HG02885 (cell line): ENCODE data around the gene TGFB2.

Source experiments
- ATAC-seq: cut with Tn5 transposase; IDR thresholded peaks from one replicate; pipeline ENCODE4 v1.9.1; 2021; ENCODE audit warnings: mild to moderate bottlenecking; ENCODE audit not compliant: unreplicated experiment, poor library complexity

TGFB2 gene

DNA sequence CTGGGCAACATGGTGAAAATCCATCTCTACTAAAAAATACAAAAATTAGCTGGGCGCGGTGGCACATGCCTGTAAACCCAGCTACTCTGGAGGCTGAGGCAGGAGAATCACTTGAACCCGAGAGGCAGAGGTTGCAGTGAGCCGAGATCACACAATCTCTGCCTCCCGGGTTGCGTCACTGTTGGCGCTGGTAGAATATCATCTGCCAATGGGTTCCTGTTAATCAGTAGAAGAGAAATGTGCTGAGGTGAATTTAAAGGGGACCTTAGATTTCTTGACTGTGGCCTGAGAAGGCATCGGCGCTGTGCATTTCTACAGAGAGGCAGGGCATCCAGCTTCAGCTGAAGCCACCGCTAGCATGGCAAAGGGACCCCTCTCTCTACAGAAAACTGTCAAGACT, 68.0 kb downstream of the TGFB2 start:
- ATAC-seq, result no peak

DNA sequence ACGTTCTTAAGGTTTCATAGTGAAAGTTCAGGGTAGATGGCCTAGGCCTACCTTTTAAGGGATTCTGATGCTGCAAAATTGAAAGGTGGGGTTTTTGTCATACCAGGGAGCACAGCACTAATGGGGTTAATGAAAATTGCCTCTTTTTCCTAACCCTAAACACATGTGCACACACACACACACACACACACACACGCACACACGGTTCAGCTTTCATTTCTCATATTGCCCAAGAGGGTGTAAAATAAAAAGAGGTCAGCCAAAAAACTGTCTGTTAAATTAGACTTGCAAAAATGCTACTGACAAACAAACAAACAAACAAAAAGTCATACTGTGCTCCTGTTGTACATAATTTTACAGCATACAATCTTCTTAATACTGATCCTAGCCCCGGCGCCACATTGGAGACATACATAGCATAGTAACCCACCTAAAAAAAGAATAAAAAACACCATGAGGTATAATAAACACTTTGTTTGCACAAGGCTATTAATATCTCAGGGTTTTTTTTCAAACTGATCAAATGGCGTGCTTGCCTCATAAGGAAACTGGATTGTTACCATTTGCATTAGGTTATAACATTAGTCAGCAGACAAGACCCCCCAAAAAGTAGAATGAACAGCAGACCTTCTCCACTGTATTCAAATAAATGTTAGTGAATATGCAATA, 69.1 kb downstream of the TGFB2 start:
- ATAC-seq, result no peak

DNA sequence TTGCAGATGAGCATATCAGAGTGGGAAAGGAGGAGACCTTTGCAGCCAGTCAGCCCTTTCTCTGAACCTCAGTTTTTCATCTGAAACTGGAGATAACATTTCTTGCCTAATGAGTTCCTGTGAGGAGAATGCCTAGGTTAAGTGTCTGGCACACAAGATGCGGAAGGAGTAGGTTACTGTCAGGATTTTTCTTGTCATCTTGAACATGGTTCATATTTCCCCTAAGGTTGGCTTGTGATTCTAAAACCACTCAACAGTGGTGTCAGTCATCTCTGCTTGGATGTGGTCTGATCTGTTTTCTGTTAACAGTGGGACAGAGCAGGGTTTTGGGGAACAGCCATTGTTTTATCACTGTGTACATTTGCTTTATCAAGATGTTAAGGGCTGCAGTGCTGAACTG, 70.6 kb downstream of the TGFB2 start:
- ATAC-seq, result no peak

DNA sequence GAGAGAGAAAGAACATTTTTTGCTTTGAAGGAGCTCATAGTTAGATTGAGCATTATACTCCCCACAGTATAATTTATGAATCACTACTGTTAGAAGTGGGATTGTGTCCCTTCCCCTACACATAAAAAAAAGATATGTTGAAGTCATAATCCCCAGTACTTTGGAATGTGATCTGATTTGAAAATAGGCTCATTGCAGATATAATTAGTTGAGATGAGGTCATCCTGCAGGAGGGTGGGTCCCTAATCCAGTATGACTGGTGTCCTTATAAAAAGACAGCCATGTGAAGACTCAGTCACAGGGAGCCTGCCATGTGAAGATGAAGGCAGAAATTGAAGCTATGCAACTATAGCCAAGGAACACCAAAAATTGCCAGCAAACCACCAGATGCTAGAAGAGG, 76.4 kb downstream of the TGFB2 start:
- ATAC-seq, result no peak

DNA sequence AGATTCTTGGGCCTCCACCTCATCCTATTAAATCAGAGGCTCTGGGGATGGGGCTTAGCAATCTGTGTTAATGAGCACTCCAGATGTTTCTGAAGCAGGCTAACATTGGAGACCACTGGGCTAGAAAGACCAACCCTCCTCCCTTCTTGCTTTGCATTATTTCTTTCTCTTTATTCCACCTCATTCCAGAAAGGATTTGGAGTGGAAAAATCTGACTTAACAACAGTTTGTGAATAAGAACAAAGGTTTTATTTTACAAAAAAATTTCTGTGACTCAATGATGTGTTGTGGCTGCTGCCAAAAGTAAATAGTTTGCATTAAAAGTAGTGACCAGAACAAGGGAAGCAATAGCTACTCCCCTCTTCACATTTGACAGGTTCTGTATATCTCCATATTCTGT, 79.4 kb downstream of the TGFB2 start:
- no peak for ATAC-seq

DNA sequence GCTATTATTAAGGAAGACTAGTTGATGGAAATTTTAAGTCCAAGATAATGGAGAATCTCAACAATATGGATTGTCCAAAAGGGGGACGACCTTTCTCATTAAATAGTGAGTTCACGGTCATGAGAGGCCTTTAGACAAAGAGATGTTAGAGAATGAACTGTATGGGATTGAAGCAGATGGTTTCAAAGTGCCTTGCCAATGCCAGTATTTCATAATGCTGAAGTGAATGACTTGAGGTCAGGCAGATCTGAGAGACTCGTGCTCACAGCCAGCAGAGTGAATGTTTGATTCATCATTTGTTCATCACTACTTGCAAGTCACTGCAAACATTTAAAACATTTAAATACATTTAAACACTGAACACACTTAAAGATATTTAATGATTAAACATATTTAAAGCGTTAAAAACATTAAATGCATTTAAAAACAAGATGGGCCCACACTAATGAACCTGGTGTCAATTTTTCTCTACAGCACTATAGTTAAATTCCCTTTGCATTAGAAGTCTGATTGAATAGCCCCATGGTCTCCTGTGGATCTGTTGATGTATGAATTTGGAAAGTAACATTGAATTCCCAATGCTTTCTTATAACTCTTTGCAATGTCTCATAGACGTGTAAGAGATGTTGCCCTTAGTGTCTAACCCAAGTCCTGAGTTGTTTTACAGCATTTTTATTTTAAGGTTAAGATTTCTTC, 80.7 kb downstream of the TGFB2 start:
- no peak for ATAC-seq

DNA sequence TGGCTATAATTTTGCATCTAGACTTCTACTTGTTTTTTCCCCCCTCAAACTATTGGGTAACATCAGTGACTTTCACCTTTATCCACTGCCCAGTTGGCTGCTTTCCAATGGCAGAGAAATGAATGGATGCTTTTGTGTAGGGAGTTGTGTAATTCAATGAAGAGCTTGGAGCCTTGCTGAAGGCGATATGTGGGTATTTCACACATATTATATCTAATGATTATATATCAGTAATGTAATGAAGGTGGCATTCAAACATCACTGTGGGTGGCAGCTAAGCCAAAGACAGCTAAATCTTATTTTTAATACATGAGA, 81.2 kb downstream of the TGFB2 start:
- no peak for ATAC-seq

DNA sequence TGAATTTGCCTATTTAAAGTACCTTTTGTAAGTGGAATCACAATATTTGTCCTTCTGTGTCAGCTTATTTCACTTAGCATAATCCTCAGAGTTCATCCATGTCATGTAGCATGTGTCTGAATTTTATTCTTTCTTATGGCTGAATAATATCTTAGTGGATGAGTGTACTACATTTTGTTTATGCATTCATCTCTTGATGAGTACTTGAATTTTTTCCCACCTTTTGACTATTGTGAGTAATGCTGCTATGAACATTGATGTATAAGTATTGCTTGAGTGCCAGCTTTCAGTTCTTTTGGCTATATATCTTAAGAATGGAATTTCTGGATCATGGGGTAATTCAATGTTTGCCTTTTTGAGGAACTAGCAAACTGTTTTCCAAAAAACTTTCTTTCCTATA, 84.2 kb downstream of the TGFB2 start:
- no peak for ATAC-seq

DNA sequence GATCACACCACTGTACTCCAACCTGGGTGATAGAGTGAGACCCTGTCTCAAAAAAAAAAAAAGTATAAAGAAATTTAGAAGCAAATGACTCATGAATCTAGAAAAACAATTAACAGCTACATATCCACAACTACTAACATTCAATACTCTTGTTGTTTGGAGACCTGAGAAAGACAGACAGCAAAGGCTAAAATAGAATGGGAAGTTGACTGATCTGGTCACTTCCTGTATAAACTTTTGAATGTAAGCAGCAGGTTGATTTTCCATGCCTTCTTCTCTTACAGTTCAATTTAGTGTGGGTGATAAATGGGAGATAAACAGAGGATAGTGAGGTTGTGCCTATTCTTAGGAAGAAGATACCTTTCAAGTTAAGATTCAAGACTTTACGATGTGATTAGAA, 85.2 kb downstream of the TGFB2 start:
- no peak for ATAC-seq

DNA sequence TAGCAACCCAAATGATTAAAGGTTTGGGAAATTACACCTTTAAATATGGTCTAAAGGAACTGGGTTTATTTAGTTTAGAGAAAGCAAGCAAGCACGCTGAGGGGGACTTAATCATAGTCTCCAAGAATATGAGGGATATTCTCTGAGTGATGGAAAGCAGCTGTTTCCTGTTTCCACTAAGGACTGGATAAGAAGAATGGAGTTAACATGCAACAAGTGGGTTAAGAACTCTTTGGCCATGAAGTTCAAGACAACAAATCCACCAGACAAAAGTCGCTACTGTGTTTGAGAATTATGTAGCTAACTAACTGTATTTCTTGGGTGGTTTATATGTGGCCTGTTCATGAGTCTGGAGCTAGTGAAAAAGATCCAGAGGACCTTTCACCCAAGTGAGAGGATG, 85.7 kb downstream of the TGFB2 start:
- ATAC-seq, result no peak

DNA sequence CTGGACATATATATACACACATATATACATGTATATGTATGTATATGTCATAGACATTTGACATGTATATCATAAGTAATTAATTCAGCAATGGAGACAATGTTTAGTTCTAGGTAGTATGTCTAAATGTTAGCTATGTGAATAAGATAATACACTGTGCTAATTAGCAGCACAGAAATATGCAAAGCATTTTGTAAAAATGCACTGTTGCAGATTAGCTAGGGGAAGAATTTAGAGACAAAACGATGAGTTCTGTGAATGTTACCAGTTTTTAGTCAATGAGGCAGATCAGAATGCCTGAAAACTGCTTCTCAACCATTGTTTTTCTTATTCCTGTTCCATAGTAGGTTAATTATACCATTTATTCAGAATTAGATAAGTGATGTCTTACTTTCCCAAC, 86.3 kb downstream of the TGFB2 start:
- ATAC-seq, result no peak

DNA sequence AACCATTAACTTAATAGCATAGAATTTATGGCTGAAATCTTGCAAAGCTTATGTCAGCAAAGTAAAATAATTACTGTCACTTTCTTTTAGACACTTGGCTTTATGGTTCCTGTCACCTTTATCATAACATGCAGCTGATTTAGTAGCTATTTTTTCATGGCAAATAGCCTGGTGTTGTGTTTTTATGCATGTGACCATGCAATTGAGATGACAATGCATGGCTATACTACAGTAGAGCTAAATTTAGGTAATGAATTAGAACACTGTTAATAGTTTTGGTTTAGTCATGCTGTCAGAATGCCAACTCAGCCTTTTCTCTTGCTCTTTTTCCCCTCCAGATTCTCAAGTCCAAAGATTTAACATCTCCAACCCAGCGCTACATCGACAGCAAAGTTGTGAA, 88.6 kb downstream of the TGFB2 start:
- ATAC-seq, result no peak

DNA sequence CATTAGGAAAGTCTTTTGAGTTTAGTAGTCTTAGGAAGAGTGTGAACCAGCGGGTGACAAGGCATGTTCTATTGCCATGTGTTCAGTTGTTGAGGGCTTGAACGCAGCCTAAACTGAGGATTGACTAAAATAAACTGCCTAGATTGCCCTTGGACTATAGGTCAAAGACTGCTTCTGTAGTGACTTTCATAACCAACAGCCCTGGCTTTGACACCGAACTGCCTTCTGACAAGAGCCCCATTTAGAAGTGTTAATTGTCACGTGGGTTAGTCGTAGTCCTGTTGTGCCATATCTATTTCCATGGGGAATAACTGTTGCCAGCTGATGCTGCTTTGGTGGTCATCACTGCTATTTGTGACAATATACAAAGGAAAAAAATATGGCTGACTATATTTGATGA, 90.4 kb downstream of the TGFB2 start:
- ATAC-seq, result no peak

DNA sequence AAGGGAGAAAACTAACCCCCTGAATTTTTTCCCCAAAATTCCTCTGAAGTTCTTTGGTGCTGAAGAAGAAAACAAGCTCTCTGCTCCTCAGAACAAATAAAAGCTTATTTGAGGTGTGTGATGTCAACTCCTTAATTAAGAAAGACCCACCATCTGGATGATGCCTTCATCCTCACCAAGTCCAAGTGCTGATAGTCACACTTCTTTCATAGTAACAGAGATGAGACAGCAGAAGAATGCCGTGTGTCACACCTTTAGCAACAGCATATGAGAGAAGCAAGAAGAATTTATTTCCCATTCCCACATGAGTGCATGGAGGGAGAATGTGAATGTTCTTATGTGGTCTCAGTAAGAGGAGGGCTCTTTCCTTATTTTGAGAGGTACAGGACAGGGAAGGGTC, 91.2 kb downstream of the TGFB2 start:
- ATAC-seq, result no peak

DNA sequence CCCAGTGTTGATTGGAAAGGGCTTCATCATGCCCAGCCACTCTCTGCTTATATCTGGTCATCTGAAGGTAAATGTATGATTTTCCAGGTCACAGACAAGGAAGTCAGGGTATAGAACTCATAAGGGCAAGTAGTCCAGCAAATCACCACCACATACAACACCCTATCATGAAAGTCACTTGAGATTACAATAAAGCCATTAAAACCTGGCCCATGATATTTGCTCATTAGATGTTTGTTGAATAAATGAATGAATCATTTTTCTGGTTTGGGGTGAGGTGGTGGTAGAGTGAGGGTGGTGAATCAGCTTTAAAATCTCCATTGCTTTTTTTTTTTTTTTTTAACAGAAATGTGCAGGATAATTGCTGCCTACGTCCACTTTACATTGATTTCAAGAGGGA, 91.9 kb downstream of the TGFB2 start:
- no peak for ATAC-seq

DNA sequence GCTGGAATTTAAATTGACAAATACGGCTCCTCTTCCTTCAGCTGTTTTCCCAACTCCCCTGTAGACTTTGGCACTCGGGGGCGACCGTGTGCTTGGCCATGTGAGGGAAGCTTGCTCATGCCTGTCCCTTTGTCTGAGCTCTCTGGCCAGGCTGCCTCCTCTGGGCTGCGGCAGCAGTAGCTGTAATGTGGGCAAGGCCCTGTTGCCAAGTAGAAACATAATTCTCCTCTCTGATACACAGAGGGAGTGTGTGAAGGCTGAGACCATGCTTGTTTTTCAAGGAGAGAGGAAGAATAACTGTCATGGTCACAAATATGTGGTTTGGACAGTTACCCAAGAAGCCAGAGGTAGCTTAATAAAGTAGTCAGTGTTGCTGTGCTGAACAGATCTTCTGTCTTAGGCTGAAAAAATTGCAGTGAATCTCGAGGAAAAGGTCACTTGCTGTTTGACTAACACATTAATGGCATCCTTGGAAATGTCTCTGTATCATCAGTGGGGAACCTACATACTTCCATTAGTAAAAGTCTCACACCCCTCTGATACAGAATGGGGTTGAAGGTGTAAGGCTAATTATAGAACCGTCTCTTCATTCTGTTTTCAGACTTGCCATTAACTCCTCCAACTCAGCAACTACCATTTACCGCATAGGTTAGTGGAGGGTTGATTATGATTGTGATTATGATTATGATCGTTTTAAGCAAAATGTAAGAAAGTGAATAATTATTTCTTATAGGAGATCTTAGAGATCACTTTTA, 94.6 kb downstream of the TGFB2 start:
- no peak for ATAC-seq

DNA sequence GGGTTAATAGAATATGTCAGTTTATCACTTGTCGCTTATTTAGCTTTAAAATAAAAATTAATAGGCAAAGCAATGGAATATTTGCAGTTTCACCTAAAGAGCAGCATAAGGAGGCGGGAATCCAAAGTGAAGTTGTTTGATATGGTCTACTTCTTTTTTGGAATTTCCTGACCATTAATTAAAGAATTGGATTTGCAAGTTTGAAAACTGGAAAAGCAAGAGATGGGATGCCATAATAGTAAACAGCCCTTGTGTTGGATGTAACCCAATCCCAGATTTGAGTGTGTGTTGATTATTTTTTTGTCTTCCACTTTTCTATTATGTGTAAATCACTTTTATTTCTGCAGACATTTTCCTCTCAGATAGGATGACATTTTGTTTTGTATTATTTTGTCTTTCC, 98.1 kb downstream of the TGFB2 start:
- no peak for ATAC-seq

DNA sequence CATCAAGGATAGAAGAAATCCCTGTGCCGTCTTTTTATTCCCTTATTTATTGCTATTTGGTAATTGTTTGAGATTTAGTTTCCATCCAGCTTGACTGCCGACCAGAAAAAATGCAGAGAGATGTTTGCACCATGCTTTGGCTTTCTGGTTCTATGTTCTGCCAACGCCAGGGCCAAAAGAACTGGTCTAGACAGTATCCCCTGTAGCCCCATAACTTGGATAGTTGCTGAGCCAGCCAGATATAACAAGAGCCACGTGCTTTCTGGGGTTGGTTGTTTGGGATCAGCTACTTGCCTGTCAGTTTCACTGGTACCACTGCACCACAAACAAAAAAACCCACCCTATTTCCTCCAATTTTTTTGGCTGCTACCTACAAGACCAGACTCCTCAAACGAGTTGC, 99.0 kb downstream of the TGFB2 start:
- ATAC-seq, result no peak

DNA sequence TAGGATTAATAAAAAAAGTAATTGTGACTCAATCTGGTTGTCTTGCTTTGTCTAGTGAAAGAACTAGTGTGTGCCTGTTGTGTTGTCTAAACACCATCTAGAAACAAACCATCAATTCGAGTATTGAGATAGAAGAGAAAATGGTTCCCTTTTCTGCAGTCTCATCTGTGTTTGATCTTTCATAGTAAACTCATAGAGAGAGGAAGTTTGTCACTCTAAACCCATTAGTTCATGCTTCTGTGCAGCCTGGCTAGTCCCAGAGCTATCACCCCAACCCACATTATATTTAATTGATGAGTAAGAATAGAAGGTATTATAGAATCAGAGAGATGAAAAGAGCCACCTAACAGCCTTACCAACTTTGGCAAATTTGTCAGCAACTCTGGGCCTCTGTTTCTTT, 99.5 kb downstream of the TGFB2 start:
- ATAC-seq, result no peak

DNA sequence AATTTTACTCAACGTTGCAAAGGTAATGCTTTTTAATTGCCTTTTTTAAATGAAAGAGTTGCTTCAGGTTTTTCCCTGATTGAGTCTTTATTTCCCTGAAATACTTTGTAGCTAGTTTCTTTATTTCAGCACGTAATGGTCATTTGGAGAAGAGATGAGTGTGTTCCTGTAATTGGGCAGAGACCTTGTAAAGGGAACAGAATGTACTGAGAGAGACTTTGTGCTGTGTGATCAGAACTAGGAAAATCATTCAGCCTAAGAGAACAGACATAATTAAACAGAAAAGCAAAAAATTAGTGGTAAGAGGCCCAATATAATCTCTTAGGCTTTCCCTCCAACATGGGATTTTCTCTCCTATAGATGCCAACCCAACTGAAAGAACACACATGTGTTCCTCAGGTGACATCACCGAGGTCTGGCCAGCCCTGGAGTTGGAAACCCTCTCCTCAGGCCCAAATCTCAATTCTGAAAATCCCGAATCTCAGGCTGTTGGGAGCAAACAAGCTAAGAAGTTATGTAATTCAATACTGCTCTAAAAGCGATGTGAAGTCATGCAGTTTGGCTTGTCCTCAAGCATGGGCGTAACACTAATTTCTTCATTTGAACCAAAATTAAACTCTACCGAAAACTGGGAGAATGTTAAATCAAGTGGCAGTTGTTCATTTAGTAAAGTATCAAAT, 102.0 kb downstream of the TGFB2 start:
- no peak for ATAC-seq

DNA sequence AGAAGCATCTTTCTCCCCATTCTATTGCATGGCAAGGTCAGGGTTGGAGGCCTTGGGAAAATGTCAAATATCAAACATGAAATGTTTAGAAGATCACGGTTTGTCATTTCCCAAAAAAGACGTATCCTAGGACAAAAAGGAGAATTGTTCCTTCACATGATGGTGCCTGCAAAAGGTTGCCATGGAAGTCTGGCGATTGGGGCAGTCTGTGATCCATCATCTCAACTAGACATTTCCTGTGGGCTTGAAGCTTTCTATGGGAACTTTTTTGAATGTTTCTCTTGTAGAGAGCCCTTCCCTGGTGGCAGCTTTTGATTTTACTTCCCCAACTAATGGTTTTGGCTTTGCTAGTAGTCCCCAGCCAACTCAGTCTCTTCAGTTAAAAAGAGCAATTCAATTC, 106.3 kb downstream of the TGFB2 start:
- ATAC-seq, result no peak
